ENCODE data around the gene CFLAR.
A peak's percentile ranks its signal among the peaks of the same experiment; 100 is the strongest.
"Not testable (repeated sequence)": the region's sequence is repeated elsewhere in the genome, so short reads cannot be mapped to it uniquely, and the experiment has no call there.

CFLAR gene

DNA sequence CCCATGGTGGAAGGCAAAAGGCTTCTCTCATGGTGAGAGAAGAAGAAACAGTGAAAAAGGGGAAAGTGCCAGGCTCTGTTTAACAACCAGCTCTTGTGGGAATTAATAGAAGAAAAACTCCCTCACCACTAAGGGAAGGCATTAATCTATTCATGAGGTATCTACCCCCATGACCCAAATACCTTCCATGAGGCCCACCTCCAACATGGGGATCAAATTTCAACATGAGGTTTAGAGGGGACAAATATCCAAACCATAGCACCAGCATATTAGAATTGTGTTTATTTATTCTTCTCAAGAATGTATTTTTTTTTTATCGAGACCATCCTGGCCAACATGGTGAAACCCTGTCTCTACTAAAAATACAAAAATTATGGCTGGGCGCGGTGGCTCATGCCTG, 4.9 kb upstream of the CFLAR start:
- peaks cover 18% of the 10 kb centered on the region for H3K36me3 Mint-ChIP-seq
- peaks cover 24% of the 10 kb centered on the region for H3K4me1 Mint-ChIP-seq
- no peak overlapping the region for H3K27ac Mint-ChIP-seq
- no peaks in the 10 kb centered on the region for H3K9me3 Mint-ChIP-seq
- DNase-seq (ENCODE audit: low spot score in 2 of 2) (no peak), ATAC-seq (no peak)
- H3K4me3 Mint-ChIP-seq: no peak overlapping the region

DNA sequence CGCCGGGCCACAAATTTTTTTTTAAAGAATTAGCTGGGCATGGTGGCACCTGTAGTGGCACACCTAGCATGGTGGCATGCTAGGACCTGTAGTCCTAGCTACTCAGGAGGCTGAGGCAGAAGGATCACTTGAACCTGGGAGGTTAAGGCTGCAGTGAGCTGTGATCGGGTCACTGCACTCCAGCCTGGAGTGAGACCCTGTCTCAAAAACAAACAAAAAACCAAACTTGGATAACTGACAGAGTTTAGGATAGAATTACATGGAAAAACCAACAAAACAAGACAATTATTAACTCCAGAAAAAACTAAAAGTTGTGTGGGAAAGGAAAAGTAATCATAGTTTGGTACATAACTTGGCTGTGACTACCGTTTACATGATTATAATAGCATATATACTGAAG, 1.6 kb upstream of the CFLAR start:
- Mint-ChIP-seq H3K9me3 (no peaks in the 10 kb centered on the region), H3K4me3 (peak overlapping the region; percentile 95), H3K36me3 (peaks cover 51% of the 10 kb centered on the region), H3K4me1 (peaks cover 33% of the 10 kb centered on the region), H3K27ac (peak overlapping the region; percentile 99)
- ATAC-seq (no peak), DNase-seq (ENCODE audit: low spot score in 2 of 2) (no peak)

DNA sequence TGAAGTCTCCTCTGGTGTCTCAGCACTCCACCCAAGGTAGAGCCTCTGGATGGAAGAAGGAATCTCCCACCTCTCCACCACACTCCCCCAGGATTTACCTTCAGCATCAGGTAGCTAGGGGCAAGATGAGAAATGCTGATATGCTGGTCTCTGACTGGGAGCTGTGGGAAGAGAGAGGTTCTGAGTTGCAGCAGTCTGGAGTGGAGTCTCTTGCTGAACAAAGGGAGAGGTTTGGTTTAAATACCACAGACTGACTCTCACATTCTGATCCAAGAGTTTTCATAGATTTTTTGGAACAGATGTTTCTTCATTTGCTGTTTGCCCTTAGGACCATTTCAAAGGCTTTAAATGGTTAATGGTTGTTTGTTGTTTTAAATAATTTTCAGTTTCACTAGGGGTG, 1.1 kb upstream of the CFLAR start:
- no peaks in the 10 kb centered on the region for H3K9me3 Mint-ChIP-seq
- peaks cover 33% of the 10 kb centered on the region for H3K4me1 Mint-ChIP-seq
- peaks cover 56% of the 10 kb centered on the region for H3K36me3 Mint-ChIP-seq

DNA sequence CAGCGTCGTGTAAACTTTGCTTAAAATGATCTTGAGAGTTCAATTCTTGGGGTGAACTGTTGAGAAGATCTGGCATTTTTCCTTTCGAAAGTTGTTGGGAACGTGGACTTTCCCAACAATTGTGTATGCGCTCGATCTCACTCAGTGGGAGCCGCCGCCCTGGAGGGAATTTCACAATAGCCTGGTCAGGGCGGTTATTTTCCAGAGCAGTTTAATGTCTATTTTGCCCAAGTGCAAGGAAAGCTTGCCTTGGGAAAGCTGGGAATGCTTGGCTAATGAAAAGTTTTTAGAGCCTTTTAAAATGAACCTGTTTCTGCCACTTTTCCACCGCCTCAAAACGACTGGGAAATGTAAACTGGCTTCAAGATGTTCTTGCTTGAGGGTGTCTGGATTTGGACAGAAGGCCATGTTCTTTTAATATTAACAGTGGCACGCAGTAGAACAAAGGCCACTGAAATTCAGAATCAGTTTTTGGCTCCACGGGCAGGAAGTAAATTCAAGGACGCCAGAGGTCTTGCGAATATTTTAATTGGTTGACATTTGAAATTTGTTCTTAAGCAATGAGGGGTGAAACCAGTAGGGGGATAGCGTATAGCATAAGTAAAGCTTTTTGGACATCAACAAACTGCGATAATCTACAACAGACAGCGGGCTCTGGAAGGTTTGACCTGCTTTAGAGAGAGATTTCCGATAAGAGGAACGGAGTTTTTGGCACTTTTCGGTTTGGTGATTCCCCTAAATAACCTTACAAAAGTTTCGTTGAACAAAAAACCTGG, 1.2 kb downstream of the CFLAR start:
- Mint-ChIP-seq H3K9me3 (no peaks in the 10 kb centered on the region), H3K4me3 (peak overlapping the region; percentile 95), H3K36me3 (peaks cover 79% of the 10 kb centered on the region), H3K4me1 (peaks cover 34% of the 10 kb centered on the region), H3K27ac (peak overlapping the region; percentile 99)
- DNase-seq (ENCODE audit: low spot score in 2 of 2) (peak in 1 of 2 donors; percentile 77), ATAC-seq (peak; percentile 55)

More for the DNA sequence above, 1.1 kb upstream of the CFLAR start:
- no peak for DNase-seq (ENCODE audit: low spot score in 2 of 2)
- H3K27ac Mint-ChIP-seq: peak overlapping the region; percentile 99
- H3K4me3 Mint-ChIP-seq: peak overlapping the region; percentile 95
- ATAC-seq: no peak

DNA sequence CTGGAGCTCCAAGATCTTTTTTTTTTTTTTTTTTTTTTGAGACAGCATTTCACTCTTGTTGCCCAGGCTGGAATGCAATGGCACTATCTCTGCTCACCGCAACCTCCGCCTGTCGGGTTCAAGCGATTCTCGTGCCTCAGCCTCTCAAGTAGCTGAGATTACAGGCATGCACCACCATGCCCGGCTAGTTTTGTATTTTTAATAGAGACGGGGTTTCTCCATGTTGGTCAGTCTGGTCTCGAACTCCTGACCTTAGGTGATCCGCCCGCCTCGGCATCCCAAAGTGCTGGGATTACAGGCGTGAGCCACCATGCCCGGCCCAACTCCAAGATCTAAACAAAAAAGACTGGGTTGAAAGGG, 1.8 kb downstream of the CFLAR start:
- not testable (repeated sequence) for ATAC-seq; DNase-seq (ENCODE audit: low spot score in 2 of 2); H3K9me3 Mint-ChIP-seq
- Mint-ChIP-seq H3K27ac (peak overlapping the region; percentile 99), H3K4me1 (peaks cover 40% of the 10 kb centered on the region), H3K4me3 (peak overlapping the region; percentile 95), H3K36me3 (peaks cover 84% of the 10 kb centered on the region)

DNA sequence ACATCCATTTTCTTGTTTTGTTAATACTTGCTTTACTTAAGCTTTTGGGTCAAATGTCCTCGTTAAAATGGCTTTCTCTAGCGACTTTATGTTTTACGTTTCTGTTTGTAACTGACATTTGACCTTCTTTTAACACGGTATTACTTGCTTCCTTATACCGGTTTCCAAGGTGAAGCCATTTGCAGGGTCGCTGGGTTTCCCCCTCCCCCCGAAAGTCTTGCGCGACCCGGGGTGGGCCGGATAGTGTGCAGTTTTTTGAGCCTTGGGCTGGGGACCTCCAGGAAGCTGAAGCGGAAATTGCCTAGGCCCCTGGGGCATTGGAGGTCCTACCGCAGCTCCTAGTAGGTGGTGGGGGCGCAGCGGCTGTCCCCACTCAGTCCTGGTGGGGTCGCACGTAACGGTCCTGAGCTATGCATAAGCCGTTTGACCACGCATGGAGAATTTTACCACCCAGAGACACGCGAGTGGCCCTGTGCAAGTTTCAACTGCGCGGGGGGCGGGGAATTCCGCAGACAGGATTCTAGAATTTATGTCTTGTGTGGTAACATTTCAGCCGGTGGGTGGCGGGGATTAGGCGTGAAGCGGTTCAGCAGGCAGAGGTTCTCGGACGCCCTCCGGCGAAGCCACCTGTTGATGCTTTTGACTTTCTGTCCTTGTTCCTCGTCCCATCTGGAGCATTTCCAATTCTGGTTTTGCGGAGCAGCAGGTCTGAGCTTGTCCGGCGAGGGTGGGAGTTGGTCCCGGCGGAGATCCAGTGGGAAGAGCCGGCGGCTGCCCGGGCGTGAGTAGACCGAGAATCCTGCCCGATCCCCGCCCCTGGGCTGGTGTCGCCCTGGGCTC, 2.4 kb downstream of the CFLAR start:
- Mint-ChIP-seq H3K27ac (peak overlapping the region; percentile 99), H3K4me3 (peak overlapping the region; percentile 95), H3K36me3 (peaks cover 91% of the 10 kb centered on the region), H3K9me3 (no peaks in the 10 kb centered on the region), H3K4me1 (peaks cover 39% of the 10 kb centered on the region)
- DNase-seq (ENCODE audit: low spot score in 2 of 2): peak; percentile 70 to 95
- peak; percentile 65 for ATAC-seq

DNA sequence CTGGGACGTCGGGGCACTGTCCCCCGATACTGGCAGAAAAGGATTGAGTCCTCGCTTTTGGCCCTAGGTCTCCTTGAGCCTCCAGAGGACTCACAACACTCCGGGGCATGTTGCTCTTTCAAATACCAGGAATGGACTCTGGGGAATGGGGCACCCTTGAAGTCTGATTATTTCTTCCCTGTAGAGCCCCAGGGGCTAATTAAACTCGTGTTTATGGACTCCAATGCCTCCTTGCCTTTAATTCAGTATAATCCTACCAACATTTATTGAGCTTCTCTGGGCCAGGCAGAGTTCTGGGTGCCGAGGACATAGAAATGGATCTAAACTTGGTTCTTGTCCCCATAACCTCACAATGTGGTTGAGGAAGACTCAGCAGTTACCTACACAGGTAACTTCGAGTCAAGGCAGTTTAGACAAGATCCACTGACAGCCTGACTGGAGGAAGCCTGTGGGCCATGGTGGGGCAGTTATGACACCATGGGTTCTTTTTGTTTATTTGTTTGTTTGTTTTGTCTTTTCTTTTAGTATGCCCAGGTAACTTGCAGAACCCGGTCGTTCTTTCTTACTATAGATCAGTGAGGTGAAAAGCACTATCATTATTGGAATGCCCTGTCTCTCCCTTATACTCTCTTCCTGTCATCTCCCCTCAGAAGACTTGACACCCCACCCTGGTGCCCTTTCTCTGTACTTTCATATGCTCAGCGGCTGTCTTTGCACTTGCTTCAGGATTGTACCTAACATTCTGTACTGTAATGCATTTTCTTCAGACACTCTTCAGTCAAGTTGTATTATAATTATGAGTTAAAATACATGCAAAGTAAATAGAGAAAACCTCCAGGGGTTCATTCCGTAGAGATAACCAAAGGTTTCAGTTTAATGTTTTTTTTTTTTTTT, 3.2 kb downstream of the CFLAR start:
- DNase-seq (ENCODE audit: low spot score in 2 of 2) (peak in 1 of 2 donors; percentile 63), ATAC-seq (peak; percentile 2)
- Mint-ChIP-seq H3K36me3 (peaks cover 99% of the 10 kb centered on the region), H3K4me1 (peaks cover 41% of the 10 kb centered on the region), H3K9me3 (no peaks in the 10 kb centered on the region), H3K4me3 (peak overlapping the region; percentile 95), H3K27ac (peak overlapping the region; percentile 99)

DNA sequence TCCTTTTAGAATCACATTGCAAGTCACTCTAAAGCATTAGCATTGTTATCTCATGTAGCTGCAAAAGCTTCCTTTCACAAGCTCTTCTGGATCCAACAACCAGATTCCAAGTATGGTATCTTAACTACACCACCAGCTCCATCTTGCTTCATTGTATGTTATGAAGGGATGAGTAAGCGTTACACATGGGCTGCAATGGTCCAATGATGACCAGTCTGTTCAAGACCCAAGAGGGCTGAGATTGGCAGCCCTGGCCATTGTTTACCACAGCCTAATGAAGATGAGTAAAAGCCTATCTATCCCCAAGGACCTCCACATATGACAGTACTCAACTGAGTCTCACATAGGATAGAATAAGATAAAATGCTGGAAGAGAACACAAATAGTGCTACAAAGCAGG, 6.3 kb downstream of the CFLAR start:
- H3K4me3 Mint-ChIP-seq: peak overlapping the region; percentile 95
- DNase-seq (ENCODE audit: low spot score in 2 of 2) (no peak), ATAC-seq (no peak)
- peak overlapping the region; percentile 99 for H3K27ac Mint-ChIP-seq
- peaks cover 45% of the 10 kb centered on the region for H3K4me1 Mint-ChIP-seq
- peaks cover 100% of the 10 kb centered on the region for H3K36me3 Mint-ChIP-seq
- H3K9me3 Mint-ChIP-seq: no peaks in the 10 kb centered on the region

DNA sequence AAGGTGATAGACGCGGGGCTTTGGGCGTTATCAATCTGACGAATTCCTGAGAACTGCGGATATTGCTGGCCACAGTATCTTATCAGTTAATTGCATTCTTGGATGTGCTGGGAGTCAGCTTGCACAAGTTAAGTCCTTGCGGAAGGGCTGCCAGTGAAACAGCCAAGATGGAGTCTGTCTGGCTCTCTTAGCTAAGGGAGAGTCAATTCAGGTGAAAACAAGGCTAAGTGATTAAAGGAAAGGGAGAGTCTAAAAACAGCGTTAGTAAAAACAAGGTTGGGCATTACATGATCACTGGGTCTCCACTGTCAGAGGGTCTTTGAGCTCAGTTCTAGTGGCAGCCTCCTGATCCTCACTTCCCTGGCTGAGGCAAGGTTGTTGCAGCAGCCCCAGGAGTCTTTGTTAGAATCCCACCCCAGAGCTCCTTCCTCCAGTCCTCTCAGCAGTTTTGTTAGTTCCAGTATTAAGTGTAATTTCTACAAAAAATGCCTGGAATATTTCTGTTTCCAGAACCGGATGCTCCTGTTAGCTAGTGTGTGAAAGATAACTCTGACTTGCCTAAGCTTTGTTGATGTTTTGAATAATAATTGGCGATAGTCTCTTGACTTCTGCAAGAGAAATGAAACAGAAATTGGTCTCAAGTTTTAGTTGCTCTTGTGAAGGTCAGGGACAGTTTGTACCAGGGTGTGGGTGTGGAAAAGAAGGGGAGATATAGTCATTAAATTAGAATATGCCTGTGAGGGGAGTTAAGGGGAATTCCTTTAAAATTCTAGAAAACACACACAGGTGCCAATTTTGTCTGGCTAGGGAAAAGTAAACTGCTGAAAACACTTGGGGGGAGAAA, 10.6 kb downstream of the CFLAR start:
- Mint-ChIP-seq H3K4me3 (peak overlapping the region; percentile 95), H3K4me1 (peaks cover 60% of the 10 kb centered on the region), H3K27ac (peak overlapping the region; percentile 99), H3K9me3 (no peaks in the 10 kb centered on the region), H3K36me3 (peaks cover 98% of the 10 kb centered on the region)
- ATAC-seq (peak; percentile 4), DNase-seq (ENCODE audit: low spot score in 2 of 2) (peak in 1 of 2 donors; percentile 56)

DNA sequence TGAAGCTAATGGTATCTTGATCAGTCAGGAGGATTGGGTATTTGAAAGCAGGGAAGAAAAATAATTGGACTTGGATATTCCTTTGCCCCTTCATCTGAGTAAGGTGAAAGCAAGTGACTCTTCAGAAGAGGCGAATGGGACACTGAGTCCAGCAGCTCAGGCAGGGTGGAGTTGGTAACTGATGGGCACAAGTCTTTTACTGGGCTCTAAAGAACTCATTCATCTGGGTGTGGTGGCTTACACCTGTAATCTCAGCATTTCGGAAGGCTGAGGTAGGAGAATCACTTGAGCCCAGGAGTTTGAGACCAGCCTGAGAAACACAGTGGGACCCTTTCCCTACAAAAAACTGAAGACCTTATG, 11.2 kb downstream of the CFLAR start:
- peak in 1 of 2 donors; percentile 55 for DNase-seq (ENCODE audit: low spot score in 2 of 2)
- peaks cover 98% of the 10 kb centered on the region for H3K36me3 Mint-ChIP-seq
- no peak for ATAC-seq
- H3K9me3 Mint-ChIP-seq: no peaks in the 10 kb centered on the region
- H3K4me1 Mint-ChIP-seq: peaks cover 59% of the 10 kb centered on the region
- peak overlapping the region; percentile 95 for H3K4me3 Mint-ChIP-seq
- H3K27ac Mint-ChIP-seq: peak overlapping the region; percentile 99

DNA sequence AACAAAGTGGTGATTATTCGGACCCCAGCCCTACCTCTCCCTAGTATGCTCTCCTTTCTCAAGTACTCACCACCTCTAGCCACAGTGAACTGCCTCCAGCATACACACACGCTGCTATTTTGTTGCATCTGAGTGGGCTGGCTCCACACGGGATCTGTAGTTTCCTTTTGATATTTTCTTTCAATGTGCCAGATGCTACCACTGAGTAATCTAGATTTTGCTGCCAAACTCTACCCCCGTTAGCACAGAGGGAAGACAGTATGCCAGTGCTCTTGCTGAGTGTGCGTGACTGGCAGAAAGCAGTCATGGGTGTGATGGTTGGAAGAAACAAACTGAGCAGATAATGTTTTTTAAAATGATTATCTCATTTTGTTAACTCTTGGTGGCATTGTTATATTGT, 11.6 kb downstream of the CFLAR start:
- ATAC-seq (peak; percentile 59), DNase-seq (ENCODE audit: low spot score in 2 of 2) (peak in 1 of 2 donors; percentile 76)
- Mint-ChIP-seq H3K4me1 (peaks cover 57% of the 10 kb centered on the region), H3K9me3 (no peaks in the 10 kb centered on the region), H3K4me3 (peak overlapping the region; percentile 95), H3K27ac (peak overlapping the region; percentile 99), H3K36me3 (peaks cover 98% of the 10 kb centered on the region)

DNA sequence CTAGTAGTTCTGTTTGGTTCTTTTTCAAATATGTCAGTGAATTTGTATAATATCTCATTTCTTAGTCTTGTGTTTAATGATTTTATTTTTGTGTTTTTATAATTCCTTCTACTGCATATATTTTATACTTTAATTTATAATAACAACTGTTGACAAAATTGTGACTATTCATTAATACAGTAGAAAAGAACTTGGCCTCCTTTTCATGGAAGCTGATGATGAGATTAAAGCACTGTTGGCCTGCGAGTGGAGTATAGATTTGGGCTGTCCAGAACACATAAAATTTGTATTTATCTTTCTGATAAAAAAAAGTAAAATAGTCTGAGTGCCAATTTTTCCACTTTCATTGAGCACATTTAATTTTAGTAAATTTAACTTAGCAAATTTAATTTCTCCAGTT, 12.1 kb downstream of the CFLAR start:
- ATAC-seq (no peak), DNase-seq (ENCODE audit: low spot score in 2 of 2) (no peak)
- Mint-ChIP-seq H3K4me3 (peak overlapping the region; percentile 95), H3K4me1 (peaks cover 58% of the 10 kb centered on the region), H3K9me3 (no peaks in the 10 kb centered on the region), H3K36me3 (peaks cover 98% of the 10 kb centered on the region), H3K27ac (peak overlapping the region; percentile 99)

DNA sequence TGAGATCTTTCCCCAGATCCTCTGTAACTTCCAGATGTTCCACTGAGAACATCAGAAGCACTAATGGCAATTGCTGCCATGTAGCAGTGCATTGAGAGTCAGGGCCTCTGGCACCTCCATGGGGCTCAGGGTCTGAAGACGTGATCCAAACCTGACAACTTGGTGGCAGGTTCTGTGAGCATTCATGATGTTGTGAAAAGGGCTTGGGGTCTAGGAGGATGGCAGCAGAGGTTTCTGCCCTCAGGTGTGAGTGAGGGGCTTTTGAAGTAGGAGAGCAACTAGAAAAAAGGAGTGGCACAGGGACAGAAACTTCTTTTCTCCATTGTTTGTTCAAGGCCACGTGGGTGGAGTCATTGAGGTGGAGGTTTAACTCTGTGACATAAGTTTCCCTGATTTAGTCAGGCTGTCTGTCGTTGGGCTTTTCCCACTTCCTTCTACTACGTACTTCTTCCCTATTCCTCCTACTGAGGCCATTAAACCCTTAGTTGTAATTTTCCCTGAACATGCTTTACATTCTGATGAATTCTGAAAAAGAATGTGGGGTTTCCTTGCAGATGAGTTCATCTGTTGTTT, 13.1 kb downstream of the CFLAR start:
- Mint-ChIP-seq H3K9me3 (no peaks in the 10 kb centered on the region), H3K4me1 (peaks cover 60% of the 10 kb centered on the region), H3K4me3 (peak overlapping the region; percentile 90), H3K27ac (peak overlapping the region; percentile 98), H3K36me3 (peaks cover 98% of the 10 kb centered on the region)
- DNase-seq (ENCODE audit: low spot score in 2 of 2): peak in 1 of 2 donors; percentile 76
- peak; percentile 46 for ATAC-seq
